IPS-20b (cell line): ENCODE results near the gene ANO1.

ENCODE experiments used
- H3K27ac ChIP-seq: one replicate; pipeline ENCODE4 v1.5.1; 2013; ENCODE audit warnings: low read length
- H3K27me3 ChIP-seq: 2 replicates; pipeline ENCODE4 v1.6.1; 2013; ENCODE audit warnings: mild to moderate bottlenecking, low read length, inconsistent platforms; ENCODE audit not compliant: insufficient read depth
- H3K36me3 ChIP-seq: 2 replicates; pipeline ENCODE4 v1.6.1; 2013; ENCODE audit warnings: low read depth, mild to moderate bottlenecking, inconsistent platforms, low read length, moderate library complexity; ENCODE audit not compliant: insufficient read depth
- H3K4me1 ChIP-seq: 2 replicates; pipeline ENCODE4 v1.6.1; 2013; ENCODE audit warnings: mild to moderate bottlenecking, control low read depth, inconsistent platforms, low read length, moderate library complexity; ENCODE audit not compliant: insufficient read depth
- H3K4me3 ChIP-seq: 2 replicates; pipeline ENCODE4 v1.5.1; 2013; ENCODE audit warnings: mild to moderate bottlenecking, low read length, inconsistent platforms
- H3K9ac ChIP-seq: 2 replicates; pipeline ENCODE4 v1.6.1; 2013; ENCODE audit warnings: low read depth, mild to moderate bottlenecking, inconsistent platforms, low read length, moderate library complexity
- H3K9me3 ChIP-seq: 2 replicates; pipeline ENCODE4 v1.6.1; 2013; ENCODE audit warnings: mild to moderate bottlenecking, low read depth, low read length, inconsistent platforms; ENCODE audit not compliant: insufficient read depth

ANO1 gene

GRCh38 chr11:70103256-70103975 lies 25.3 kb downstream of the ANO1 start:
- Histone ChIP-seq H3K27me3 (no peaks in the 10 kb centered on the region), H3K4me3 (no peak overlapping the region), H3K9ac (no peak overlapping the region), H3K4me1 (no peaks in the 10 kb centered on the region), H3K36me3 (no peaks in the 10 kb centered on the region), H3K9me3 (no peaks in the 10 kb centered on the region), H3K27ac (no peak overlapping the region)

- no peaks in the 10 kb centered on the region for H3K36me3 ChIP-seq
- no peak overlapping the region for H3K27ac ChIP-seq
- no peak overlapping the region for H3K9ac ChIP-seq
- H3K4me1 ChIP-seq, result no peaks in the 10 kb centered on the region
- H3K27me3 ChIP-seq, result no peaks in the 10 kb centered on the region
- H3K4me3 ChIP-seq, result no peak overlapping the region
- H3K9me3 ChIP-seq, result no peaks in the 10 kb centered on the region
These were observed 26.3 kb downstream of the ANO1 start for GRCh38 chr11:70104419-70104818.

GRCh38 chr11:70104961-70105360 lies 26.8 kb downstream of the ANO1 start:
- Histone ChIP-seq H3K9ac (no peak overlapping the region), H3K9me3 (no peaks in the 10 kb centered on the region), H3K4me3 (no peak overlapping the region), H3K27ac (no peak overlapping the region), H3K27me3 (no peaks in the 10 kb centered on the region), H3K36me3 (no peaks in the 10 kb centered on the region), H3K4me1 (no peaks in the 10 kb centered on the region)

GRCh38 chr11:70105369-70105754 lies 27.2 kb downstream of the ANO1 start:
- H3K27ac ChIP-seq, result no peak overlapping the region
- no peak overlapping the region for H3K4me3 ChIP-seq
- no peaks in the 10 kb centered on the region for H3K27me3 ChIP-seq
- H3K9ac ChIP-seq, result no peak overlapping the region
- no peaks in the 10 kb centered on the region for H3K4me1 ChIP-seq
- no peaks in the 10 kb centered on the region for H3K36me3 ChIP-seq
- no peaks in the 10 kb centered on the region for H3K9me3 ChIP-seq

GRCh38 chr11:70105755-70106571 lies 27.8 kb downstream of the ANO1 start:
- Histone ChIP-seq H3K4me3 (no peak overlapping the region), H3K36me3 (no peaks in the 10 kb centered on the region), H3K9ac (no peak overlapping the region), H3K27ac (no peak overlapping the region), H3K4me1 (no peaks in the 10 kb centered on the region), H3K9me3 (no peaks in the 10 kb centered on the region), H3K27me3 (no peaks in the 10 kb centered on the region)

- peaks cover 1% of the 10 kb centered on the region; the same call in 1 of the 2 replicates for H3K4me1 ChIP-seq
- H3K27me3 ChIP-seq, result no peaks in the 10 kb centered on the region
- no peak overlapping the region for H3K9ac ChIP-seq
- no peak overlapping the region for H3K27ac ChIP-seq
- no peak overlapping the region for H3K4me3 ChIP-seq
- no peaks in the 10 kb centered on the region for H3K36me3 ChIP-seq
- H3K9me3 ChIP-seq, result no peaks in the 10 kb centered on the region
These were observed 28.6 kb downstream of the ANO1 start for GRCh38 chr11:70106757-70107156.

GRCh38 chr11:70107191-70107590 lies 29.1 kb downstream of the ANO1 start:
- Histone ChIP-seq H3K27me3 (no peaks in the 10 kb centered on the region), H3K27ac (no peak overlapping the region), H3K4me3 (no peak overlapping the region), H3K36me3 (no peaks in the 10 kb centered on the region), H3K9me3 (no peaks in the 10 kb centered on the region), H3K9ac (no peak overlapping the region), H3K4me1 (peaks cover 5% of the 10 kb centered on the region)

GRCh38 chr11:70107756-70108155 lies 29.6 kb downstream of the ANO1 start:
- H3K9me3 ChIP-seq, result no peaks in the 10 kb centered on the region

GRCh38 chr11:70108250-70108649 lies 30.1 kb downstream of the ANO1 start:
- no peak overlapping the region for H3K27ac ChIP-seq
- H3K36me3 ChIP-seq, result no peaks in the 10 kb centered on the region
- H3K4me3 ChIP-seq, result no peak overlapping the region
- H3K27me3 ChIP-seq, result no peaks in the 10 kb centered on the region
- no peaks in the 10 kb centered on the region for H3K9me3 ChIP-seq
- H3K9ac ChIP-seq, result no peak overlapping the region
- H3K4me1 ChIP-seq, result peaks cover 6% of the 10 kb centered on the region

More at GRCh38 chr11:70107756-70108155, 29.6 kb downstream of the ANO1 start:
- Histone ChIP-seq H3K27ac (no peak overlapping the region), H3K9ac (no peak overlapping the region), H3K4me3 (no peak overlapping the region), H3K4me1 (peaks cover 6% of the 10 kb centered on the region), H3K36me3 (no peaks in the 10 kb centered on the region), H3K27me3 (no peaks in the 10 kb centered on the region)

GRCh38 chr11:70109006-70109405 lies 30.9 kb downstream of the ANO1 start:
- no peak overlapping the region for H3K9ac ChIP-seq
- no peaks in the 10 kb centered on the region for H3K36me3 ChIP-seq
- peaks cover 6% of the 10 kb centered on the region for H3K4me1 ChIP-seq
- H3K27ac ChIP-seq, result no peak overlapping the region
- H3K4me3 ChIP-seq, result no peak overlapping the region
- no peaks in the 10 kb centered on the region for H3K9me3 ChIP-seq
- H3K27me3 ChIP-seq, result no peaks in the 10 kb centered on the region

GRCh38 chr11:70109903-70110302 lies 31.8 kb downstream of the ANO1 start:
- peaks cover 6% of the 10 kb centered on the region for H3K4me1 ChIP-seq
- H3K36me3 ChIP-seq, result no peaks in the 10 kb centered on the region
- H3K27ac ChIP-seq, result no peak overlapping the region
- no peak overlapping the region for H3K4me3 ChIP-seq
- no peaks in the 10 kb centered on the region for H3K9me3 ChIP-seq
- no peaks in the 10 kb centered on the region for H3K27me3 ChIP-seq
- H3K9ac ChIP-seq, result no peak overlapping the region

GRCh38 chr11:70110538-70111055 lies 32.5 kb downstream of the ANO1 start:
- Histone ChIP-seq H3K9me3 (no peaks in the 10 kb centered on the region), H3K36me3 (no peaks in the 10 kb centered on the region), H3K27ac (no peak overlapping the region), H3K9ac (no peak overlapping the region), H3K27me3 (no peaks in the 10 kb centered on the region), H3K4me1 (peaks cover 6% of the 10 kb centered on the region), H3K4me3 (no peak overlapping the region)
